Activated CD8-positive, alpha-beta memory T cell treated with anti-CD3 and anti-CD28 coated beads for 36 hours (primary cell): ENCODE measurements around the gene UTP18. TPM values are rescaled to one million over a fixed set of nuclear protein-coding genes. Genes with fewer than 3 reads are reported as not detected.
"Not testable (repeated sequence)": the region's sequence is repeated elsewhere in the genome, so short reads cannot be mapped to it uniquely, and the experiment has no call there.

Experiments
- CTCF ChIA-PET: fragments of 350-600 bp; sonication (Branson Sonifier 250); formaldehyde crosslinking; loops from one replicate; lab custom pipeline; 2021; ENCODE audit warnings: antibody characterized with exemption; lab: Charles Lee
- POLR2A ChIA-PET: fragments of 350-600 bp; sonication (Branson Sonifier 250); formaldehyde crosslinking; loops from one replicate; lab custom pipeline; 2021; ENCODE audit warnings: antibody characterized with exemption; lab: Charles Lee
- total RNA-seq, 2 experiments: library from RNA; stranded (reverse); gene quantifications; one replicate each; pipeline ENCODE4 v1.2.3, GENCODE V29; 2021

The UTP18 gene
- 10 to 100 TPM; 72.1 to 84.5 TPM for total RNA-seq

DNA sequence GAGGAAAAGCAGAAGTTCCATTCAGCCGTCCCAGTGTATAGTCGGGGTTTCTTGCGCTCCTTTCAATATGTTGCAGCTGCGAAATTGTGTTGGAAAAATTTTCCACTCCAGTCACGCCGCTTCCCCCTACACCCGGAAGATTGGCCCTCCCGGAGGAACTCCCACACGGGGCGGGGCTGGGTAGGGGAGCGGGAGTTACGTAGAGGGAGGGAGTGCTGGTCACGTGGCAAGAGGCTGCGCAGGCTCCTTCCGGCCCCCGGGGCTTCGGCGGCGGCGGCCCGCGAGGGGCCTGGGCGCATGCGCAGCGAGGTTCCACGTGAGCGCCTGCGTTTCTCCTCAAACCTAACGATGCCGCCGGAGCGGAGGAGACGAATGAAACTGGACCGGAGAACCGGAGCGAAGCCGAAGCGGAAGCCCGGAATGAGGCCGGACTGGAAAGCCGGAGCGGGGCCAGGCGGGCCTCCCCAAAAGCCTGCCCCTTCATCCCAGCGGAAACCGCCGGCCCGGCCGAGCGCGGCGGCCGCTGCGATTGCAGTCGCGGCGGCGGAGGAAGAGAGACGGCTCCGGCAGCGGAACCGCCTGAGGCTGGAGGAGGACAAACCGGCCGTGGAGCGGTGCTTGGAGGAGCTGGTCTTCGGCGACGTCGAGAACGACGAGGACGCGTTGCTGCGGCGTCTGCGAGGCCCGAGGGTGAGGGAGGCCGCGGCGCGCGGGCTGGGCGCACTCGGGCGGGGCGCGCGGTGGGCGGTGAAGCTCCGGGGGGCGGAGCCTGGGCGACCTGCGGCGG is at the start of gene UTP18:
TSS of gene UTP18 (plus strand) at position 310 of the 787 bp plus-strand sequence. CDS start at position 349, 39 bp downstream.
- CTCF ChIA-PET = interaction anchor here (1.0 kb wide), 1 partner anchor 12 kb away, joined by 3 read pairs; no protein-coding TSS in a partner anchor
- POLR2A ChIA-PET = interaction anchor here (0.7 kb wide), 1 partner anchor 107 kb away, joined by 3 read pairs; the partner anchor contains the start of gene NME1

DNA sequence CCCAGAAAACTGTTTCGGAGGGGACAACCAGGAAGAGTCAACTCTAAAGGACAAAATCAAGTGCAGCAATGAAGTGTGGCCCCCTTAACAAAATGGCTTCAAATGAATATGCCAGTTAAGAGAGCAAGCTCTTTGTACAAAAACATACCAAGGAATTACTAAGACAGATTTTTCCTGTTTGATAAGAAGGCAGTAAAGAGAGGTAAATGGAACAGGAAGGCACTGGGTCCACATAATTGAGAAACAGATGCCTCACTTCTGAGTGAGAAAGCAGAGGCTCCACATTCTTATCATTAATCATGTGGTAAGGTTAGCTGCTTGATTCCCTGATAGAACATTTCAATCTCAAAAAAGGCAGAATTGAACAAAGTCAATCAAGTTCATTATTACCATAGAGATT is 45.4 kb upstream of the UTP18 start:
- ChIA-PET POLR2A (no interaction called here), CTCF (no interaction called here)

DNA sequence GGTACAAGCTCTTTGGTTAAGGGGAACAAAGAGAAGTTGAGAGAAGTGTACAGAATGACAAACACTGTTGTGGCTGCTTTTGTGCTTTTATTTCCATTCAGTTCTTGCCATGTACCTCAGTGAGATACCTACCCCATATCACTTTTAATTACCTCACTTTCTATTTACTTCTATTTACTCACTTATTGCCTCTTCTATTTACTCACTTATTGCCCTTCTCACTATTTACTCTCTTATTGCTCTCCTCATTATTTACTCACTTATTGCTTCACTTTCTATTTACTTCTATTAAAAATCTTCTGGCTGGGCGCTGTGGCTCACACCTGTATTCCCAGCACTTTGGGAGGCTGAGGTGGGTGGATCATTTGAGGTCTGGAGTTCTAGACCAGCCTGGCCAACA is 42.4 kb upstream of the UTP18 start:
- ChIA-PET CTCF (no interaction called here), POLR2A (no interaction called here)

DNA sequence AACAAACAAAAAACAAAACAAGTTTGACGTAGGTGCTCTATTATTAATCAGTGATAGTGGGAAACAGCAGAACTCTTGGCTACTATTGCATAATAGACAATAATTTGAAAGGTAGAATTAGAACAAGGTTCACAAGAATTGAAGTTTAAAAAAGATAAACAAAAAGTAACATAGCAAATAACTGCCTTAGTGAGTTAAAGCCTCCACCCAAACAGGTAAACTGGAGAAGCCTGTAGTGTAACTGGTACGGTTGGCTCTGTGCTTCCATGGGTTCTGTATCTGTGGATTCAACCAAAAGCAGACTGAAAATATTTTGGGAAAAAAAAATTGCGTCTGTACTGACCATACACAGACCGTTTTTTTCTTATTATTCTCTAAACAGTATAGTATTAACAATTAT is 39.0 kb upstream of the UTP18 start:
- POLR2A ChIA-PET = no interaction called here
- CTCF ChIA-PET = interaction anchor here (0.6 kb wide), 1 partner anchor 369 kb away, joined by 3 read pairs; no protein-coding TSS in a partner anchor

DNA sequence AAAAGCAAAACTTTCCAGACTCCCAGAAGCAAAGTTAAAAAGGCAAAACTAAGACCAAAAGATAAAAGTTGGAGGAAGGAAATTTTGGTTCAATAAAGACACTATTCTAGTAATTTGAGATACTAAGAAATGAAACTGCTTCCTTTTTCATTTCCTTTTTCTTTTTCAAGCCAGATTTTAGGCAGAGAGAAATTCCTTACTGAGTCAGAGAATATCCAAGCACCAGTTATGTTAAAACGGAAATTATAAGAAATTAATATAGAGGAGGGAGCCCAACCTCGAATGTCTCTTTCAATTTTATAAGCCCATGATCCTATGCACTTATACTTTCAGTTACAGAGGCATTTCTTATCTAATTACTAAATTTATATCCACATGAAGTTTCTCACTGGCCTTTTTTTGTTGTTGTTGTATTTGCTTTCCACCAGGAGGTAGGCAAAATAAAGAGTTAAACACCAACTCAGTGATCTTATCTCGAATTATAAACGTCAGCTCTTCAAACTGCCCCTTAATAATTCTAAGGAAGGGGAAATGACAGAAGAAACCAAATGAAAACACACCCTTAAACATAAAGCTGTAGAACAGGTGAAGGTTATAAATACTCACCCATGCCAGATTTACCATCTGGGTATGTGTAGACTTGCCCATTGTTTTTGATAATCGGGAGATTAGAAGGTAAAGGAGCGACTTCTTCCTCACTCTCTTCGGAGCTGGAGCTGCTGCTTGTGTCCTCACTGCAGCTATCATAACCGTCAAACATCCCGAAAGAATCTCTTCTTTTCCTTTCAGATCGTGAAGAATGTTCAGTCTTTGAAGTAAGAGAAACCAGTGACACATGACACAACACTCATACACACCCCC is 35.7 kb upstream of the UTP18 start:
- ChIA-PET POLR2A (no interaction called here), CTCF (no interaction called here)

DNA sequence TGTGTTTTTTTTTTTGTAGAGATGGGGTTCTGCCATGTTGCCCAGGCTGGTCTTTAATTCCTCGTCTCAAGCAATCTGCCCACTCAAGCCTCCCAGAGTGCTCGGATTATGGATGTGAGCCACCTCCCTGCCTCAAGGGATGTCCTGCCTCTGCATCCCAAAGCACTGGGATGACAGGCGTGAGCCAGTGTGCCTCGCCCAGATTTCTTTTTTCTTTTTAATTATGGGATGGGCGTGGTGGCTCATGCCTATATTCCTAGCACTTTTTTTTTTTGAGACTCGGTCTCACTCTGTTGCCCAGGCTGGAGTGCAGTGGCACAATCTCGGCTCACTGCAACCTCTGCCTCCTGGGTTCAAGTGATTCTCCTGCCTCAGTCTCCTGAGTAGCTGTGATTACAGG is 34.8 kb upstream of the UTP18 start:
- POLR2A ChIA-PET, CTCF ChIA-PET: not testable (repeated sequence)

DNA sequence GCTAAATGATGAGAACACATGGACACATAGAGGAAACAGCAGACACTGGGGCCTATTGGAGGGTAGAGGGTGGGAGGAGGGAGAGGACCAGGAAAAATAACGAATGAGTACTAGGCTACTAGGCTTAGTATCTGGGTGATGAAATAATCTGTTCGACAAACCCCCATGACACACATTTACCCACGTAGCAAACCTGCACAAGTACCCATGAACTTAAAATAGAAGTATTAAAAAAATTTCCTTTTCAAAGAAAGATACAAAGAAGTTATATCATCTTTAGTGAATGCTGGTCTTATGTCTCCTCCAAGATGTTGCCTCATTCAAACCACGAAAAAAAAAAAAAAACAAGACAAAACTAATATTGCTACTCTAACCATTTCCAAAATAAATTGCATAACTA is 32.2 kb upstream of the UTP18 start:
- ChIA-PET CTCF (no interaction called here), POLR2A (no interaction called here)

DNA sequence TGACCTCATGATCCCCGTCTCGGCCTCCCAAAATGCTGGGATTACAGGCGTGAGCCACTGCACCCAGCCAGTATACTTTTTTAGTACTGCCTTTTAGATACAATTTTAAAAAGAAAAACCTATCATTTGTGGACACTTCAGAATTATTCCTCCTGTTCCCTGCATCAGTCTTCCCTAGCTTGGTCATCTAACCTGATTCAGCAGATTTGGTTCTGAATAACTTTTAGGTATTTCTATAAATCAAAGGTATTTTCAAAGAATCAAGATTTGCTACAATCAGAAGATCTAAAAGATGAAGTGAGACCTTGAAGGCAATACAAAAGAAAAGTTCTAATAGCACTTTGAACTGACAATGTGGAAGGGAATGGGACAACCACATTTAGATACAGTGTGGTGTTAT is 30.5 kb upstream of the UTP18 start:
- CTCF ChIA-PET = no interaction called here
- POLR2A ChIA-PET = no interaction called here

DNA sequence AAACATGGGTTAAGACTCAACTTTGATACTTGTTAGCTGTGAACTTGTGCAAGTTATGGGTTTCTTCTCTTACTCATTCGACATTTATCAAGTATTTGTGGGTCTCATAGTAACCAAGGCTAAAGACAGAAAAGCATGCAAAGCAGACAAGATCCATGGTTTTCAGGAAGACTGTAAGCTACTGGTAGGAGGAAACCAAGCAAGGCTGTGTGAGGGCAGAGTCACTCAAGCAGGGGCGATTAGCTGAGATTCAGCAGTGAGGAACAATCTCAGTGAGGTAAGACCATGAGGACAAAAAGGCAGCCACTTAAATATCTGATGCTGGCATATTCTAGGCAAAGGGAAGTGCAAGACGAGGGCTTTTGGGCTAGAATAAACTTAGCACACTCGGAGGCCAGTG is 30.0 kb upstream of the UTP18 start:
- CTCF ChIA-PET = no interaction called here

DNA sequence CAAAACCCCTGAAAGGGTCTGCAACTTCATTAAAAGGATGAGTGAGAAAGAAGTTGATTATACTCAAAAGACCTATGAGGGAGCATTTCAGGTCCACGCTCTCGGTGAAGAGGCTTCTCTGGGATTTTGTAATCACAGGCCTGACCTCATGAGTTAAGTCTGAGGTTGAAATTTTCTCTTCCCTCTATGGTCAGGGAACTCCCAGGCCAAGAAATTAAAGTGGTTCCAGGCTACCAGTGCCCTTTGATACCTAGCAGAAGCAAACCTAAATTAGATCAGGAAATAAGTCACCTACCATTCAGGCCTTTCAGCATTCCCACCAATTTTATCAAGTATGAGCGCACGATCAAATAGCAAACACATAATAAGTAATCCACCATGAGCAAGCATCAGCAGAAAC is 28.3 kb upstream of the UTP18 start:
- POLR2A ChIA-PET = no interaction called here
- CTCF ChIA-PET = no interaction called here

More for the DNA sequence above, 30.0 kb upstream of the UTP18 start:
- POLR2A ChIA-PET = no interaction called here

DNA sequence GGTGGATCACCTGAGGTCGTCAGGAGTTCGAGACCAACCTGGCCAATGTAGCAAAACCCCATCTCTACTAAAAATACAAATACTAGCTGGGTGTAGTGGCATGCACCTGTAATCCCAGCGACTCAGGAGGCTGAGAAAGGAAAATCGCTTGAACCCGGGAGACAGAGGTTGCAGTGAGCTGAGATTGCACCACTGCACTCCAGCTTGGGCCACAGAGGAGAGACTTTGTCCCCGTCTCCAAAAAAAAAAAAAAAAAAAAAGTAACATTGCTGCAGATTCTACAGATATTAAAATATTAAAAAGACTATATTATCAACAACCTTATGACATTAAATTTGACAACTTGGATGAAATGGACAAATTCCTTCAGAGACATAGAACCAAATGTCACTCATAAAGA is 26.2 kb upstream of the UTP18 start:
- POLR2A ChIA-PET = no interaction called here
- CTCF ChIA-PET = no interaction called here

DNA sequence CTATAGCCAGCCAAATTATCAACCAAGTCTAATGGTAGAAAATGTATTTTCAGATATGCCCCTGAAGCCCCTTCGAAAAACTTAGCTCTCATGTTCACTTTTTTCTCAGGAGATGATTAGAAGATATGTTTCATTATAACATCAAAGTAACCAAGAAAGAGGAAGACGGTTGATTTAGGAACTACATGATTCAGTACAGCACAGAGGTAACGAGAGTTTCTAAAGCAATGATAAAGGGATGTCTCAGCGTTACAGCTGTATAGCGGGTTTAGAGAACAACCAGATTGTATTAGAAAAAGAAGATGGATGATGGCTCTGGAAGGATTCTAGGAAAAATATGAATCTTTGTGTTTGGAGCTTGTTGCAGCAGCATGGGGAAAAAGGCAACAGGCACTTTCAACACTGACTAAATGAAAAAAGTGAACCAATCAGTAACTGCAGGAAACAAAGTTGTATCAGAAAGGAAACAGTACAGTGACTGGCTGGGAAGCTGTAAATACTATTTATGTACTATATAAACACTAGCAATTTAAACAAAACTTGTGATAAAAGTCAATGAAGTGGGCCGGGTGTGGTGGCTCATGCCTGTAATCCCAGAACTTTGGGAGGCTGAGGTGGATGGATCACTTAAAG is 22.0 kb upstream of the UTP18 start:
- CTCF ChIA-PET = no interaction called here

DNA sequence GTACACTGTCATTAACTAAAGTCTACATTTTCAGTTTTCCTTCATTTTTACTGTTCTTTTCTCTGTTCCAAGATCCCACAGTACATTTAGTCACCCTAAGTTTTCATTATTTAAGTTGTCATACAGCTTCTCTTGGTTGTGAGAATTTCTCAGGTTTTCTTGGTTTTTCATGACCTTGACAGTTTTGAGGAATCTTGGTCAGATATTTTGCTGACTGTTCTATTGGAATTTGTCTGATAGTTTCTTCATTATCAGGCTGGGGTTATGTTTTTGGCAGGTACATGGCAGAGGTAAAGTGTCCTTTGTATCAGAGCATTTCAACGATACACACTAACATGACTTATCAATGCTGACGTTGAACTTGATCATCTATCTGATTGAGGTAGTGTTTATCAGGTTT is 20.1 kb upstream of the UTP18 start:
- ChIA-PET POLR2A (no interaction called here), CTCF (no interaction called here)

More for the DNA sequence above, 22.0 kb upstream of the UTP18 start:
- POLR2A ChIA-PET = no interaction called here

DNA sequence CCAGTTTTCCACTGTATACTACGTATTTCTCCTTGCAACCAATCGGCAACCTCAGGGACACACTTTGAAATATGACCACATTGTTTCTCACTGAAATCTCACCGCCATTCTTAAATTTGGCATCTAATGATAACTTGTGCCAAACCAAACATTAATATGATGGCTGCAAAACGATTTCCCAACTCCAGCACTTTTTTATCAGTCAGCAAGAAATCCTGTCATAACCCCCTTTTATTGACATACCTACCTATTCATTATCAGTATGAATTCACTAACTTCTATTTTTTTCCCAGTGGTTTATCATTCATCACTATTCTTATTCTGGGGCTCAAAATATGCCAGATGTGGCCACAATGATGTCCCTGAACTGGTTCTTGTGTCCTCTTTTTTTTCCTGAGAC is 16.3 kb upstream of the UTP18 start:
- CTCF ChIA-PET = no interaction called here
- POLR2A ChIA-PET = no interaction called here

DNA sequence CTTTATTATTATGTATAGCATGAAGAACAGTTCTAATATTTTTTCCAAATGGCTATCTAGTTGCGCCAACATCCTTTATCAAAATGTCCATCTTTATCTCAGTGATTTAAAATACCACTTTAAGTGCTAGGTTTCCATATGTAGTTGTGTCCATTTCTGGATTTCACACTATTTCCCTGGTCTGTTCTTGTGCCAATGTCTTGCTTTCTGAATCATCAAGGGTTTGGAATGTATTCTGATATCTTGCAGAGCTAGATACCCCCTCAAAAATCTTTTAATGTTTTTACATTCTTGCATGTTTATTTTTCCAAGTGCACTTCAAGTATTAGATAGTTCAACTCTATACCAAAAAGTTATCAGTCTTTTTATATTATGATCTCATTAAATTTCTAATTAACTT is 14.8 kb upstream of the UTP18 start:
- POLR2A ChIA-PET = no interaction called here

DNA sequence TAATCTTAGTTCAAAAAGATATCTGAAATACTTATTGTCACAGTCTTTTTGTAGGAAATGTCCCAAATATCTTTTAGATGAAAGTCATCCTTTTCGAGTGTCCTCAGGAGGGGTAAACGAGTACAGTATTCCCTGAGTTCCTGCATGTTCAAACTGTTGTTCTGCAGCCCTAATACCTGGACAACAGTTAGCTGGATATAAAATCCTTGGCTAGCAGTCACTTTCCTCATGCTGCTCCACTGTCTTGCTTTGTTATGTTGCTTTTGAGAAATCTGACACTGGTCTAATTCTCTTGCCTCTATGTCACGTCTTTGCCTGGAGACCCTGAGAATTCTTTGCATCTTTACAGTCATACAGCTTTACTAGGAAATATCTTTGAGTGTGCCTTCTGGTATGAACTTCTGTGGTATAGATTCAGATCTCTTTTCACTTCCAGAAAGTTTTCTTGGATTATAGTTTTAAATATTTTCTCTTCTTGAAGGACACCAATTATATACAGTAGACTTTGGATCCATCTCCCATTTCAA is 10.0 kb upstream of the UTP18 start:
- ChIA-PET CTCF (no interaction called here), POLR2A (no interaction called here)

More for the DNA sequence above, 14.8 kb upstream of the UTP18 start:
- CTCF ChIA-PET = no interaction called here

DNA sequence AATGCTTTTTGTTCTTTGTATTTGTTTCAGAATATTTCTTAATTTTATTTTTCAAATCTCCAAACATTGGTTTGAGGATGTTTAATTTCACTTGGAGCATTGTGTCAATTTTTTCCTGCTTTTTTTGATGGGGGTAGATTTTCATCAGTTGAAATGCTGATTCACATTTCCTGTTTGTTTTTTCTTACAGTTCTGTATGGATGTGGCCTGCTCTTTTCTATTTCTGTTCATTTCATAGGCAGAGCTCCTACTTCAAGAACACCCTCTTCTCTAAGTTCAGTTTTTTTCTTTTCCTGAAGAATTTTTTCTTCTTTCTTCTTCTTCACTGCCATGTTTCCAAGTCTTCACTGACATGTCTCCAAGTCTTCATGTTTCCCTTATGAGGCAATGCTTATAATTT is 9.3 kb upstream of the UTP18 start:
- ChIA-PET POLR2A (no interaction called here), CTCF (no interaction called here)

DNA sequence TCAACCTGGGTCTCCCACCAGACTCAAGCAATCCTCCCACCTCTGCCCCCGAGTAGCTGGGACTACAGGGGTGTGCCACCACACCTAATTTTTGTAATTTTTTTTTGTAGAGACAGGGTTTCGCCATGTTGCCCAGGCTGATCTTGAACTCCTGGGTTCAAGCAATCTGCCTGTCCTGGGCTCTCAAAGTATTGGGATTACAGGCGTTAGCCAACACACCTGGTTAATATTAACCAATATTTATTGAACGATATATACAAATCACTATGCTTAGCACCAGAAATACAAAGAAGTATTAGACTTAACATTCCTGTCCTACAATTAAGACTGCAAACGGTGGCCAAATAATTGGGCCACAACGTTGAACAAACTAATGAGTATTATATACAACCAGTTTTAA is 4.7 kb upstream of the UTP18 start:
- ChIA-PET POLR2A (no interaction called here), CTCF (no interaction called here)

DNA sequence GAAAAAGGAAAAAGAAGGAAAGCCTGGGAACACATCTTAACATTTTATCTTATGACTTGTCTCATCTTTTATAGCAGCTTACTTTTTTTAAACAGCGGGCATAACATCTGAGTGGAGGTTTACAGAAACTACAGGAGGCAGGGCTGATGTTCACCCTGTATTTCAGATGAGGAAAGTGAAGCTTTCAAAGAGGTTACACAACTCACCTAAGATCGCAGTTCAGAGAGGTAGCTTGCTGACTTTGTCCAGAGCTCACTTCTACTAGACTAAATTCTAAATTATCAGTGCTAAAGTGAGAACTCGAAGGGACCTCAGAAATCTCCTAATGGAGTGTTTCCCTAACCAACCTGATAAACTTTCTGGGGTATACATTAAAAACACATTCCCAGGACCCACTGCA is 4.2 kb upstream of the UTP18 start:
- ChIA-PET POLR2A (no interaction called here), CTCF (no interaction called here)
